A549 (cell line): ENCODE results near the gene RENBP. TPM values are rescaled to one million over a fixed set of nuclear protein-coding genes. Genes with fewer than 3 reads are reported as not detected.

Experiments used
- ATAC-seq, 2 experiments: fragments of 200-7000 bp in 1 of 2; fragments of >200 bp in 1 of 2; cut with Nextera tagmentation in 1 of 2; cut with Tn5 transposase in 1 of 2; 3 replicates each; pipeline versions ENCODE4 v1.8.0 to v1.9.1; 2018 to 2020; ENCODE audit warnings: mild to moderate bottlenecking in 1 of 2, moderate library complexity in 1 of 2
- CTCF ChIA-PET: fragments of 300-600 bp; sonication (Branson Sonifier 250); formaldehyde crosslinking; extraction: SDS; loops from one replicate; lab custom pipeline; 2021; ENCODE audit warnings: antibody characterized with exemption, inconsistent platforms; lab: Yijun Ruan, JAX
- POLR2A ChIA-PET: fragments of 350-600 bp; formaldehyde crosslinking; extraction: SDS; loops from one replicate; lab custom pipeline; 2021; ENCODE audit warnings: antibody characterized with exemption, inconsistent platforms; lab: Yijun Ruan, JAX
- DNase-seq, 2 experiments: peaks; one replicate each; pipeline versions ENCODE4 v3.0.0 to v3.0.0-alpha.2; 2011 to 2016; ENCODE audit warnings: low read depth in 1 of 2, low spot score in 1 of 2
- FAIRE-seq: peaks from 2 replicates; lab custom pipeline; 2011; peaks lifted over from hg19 to GRCh38; lab: Jason Lieb, UNC
- H3K27ac ChIP-seq, 2 experiments: fragments of >200 bp; sonication (Bioruptor Twin); formaldehyde crosslinking; 3 replicates each; pipeline ENCODE4 v1.5.1; 2016 to 2017
- H3K4me1 ChIP-seq: fragments of >200 bp; sonication (Bioruptor Twin); formaldehyde crosslinking; 3 replicates; pipeline ENCODE4 v1.6.1; 2016
- H3K4me2 ChIP-seq: fragments of >200 bp; sonication (Bioruptor Twin); formaldehyde crosslinking; 3 replicates; pipeline ENCODE4 v1.6.1; 2016
- H3K4me3 ChIP-seq: fragments of >200 bp; sonication (Bioruptor Twin); formaldehyde crosslinking; 3 replicates; pipeline ENCODE4 v1.5.1; 2016
- H3K9me3 ChIP-seq: fragments of >200 bp; sonication (Bioruptor Twin); formaldehyde crosslinking; 3 replicates; pipeline ENCODE4 v1.6.1; 2016
- CBX2 ChIP-seq: fragments of 200-600 bp; sonication (generic); IDR thresholded peaks from 2 replicates; pipeline ENCODE4 v1.6.1; 2016; ENCODE audit warnings: low read depth, mild to moderate bottlenecking, borderline replicate concordance
- HOXA7 ChIP-seq: fragments of 250-450 bp; sonication (Bioruptor Pico); IDR thresholded peaks from 2 replicates; pipeline ENCODE4 v1.5.0; 2020; ENCODE audit warnings: mild to moderate bottlenecking, moderate library complexity
- HOXB13 ChIP-seq: fragments of 250-450 bp; sonication (Bioruptor Pico); IDR thresholded peaks from 2 replicates; pipeline ENCODE4 v1.5.0; 2020; ENCODE audit warnings: low read depth, mild to moderate bottlenecking, moderate library complexity
- HOXB5 ChIP-seq: fragments of 250-450 bp; sonication (Bioruptor Pico); IDR thresholded peaks from 2 replicates; pipeline ENCODE4 v1.5.0; 2020; ENCODE audit warnings: mild to moderate bottlenecking, moderate library complexity
- JUN ChIP-seq, 2 experiments: fragments of >200 bp; sonication (Bioruptor Twin); formaldehyde crosslinking; IDR thresholded peaks; 2 replicates in 1 of 2; 3 replicates in 1 of 2; pipeline ENCODE4 v1.6.1; 2016 to 2017
- KDM5A ChIP-seq: fragments of 200-600 bp; sonication (generic); IDR thresholded peaks from 2 replicates; pipeline ENCODE4 v1.6.1; 2016; ENCODE audit warnings: antibody characterized with exemption, mild to moderate bottlenecking
- MAFK ChIP-seq: fragments of 450-650 bp; IDR thresholded peaks from 2 replicates; pipeline ENCODE4 v1.6.1; 2014; ENCODE audit not compliant: partially characterized antibody
- RAD21 ChIP-seq, 2 experiments: fragments of >200 bp in 1 of 2; sonication (Bioruptor Twin) in 1 of 2; formaldehyde crosslinking in 1 of 2; IDR thresholded peaks in 1 of 2; conservative IDR thresholded peaks in 1 of 2; 2 replicates in 1 of 2; 3 replicates in 1 of 2; pipeline ENCODE4 v1.6.1; 2012 to 2018; ENCODE audit warnings: inconsistent platforms in 1 of 2
- RARB ChIP-seq: fragments of 250-450 bp; sonication (Bioruptor Pico); IDR thresholded peaks from 2 replicates; pipeline ENCODE4 v1.8.0; 2021; ENCODE audit warnings: mild to moderate bottlenecking, moderate library complexity
- RNF2 ChIP-seq: fragments of 200-600 bp; sonication (generic); IDR thresholded peaks from 2 replicates; pipeline ENCODE4 v1.6.1; 2016; ENCODE audit warnings: low read depth, mild to moderate bottlenecking, antibody characterized with exemption, moderate library complexity, borderline replicate concordance
- TFCP2L1 ChIP-seq: fragments of 250-450 bp; sonication (Bioruptor Pico); IDR thresholded peaks from 2 replicates; pipeline ENCODE4 v1.5.0; 2021; ENCODE audit warnings: mild to moderate bottlenecking
- ZNF302 ChIP-seq: fragments of 250-450 bp; sonication (Bioruptor Pico); IDR thresholded peaks from 2 replicates; pipeline ENCODE4 v1.9.0; 2021; ENCODE audit warnings: inconsistent platforms, mild to moderate bottlenecking, moderate library complexity
- WGBS: methylation state at CpG from one replicate; pipeline ENCODE4 v1.1.6; 2017; ENCODE audit errors: missing lambda C conversion rate; 5-methylcytosine and 5-hydroxymethylcytosine counted together
- polyA plus RNA-seq, 4 experiments: library from polyadenylated mRNA; depleted of rRNA in 3 of 4; stranded (reverse); fragments of >200 nt; fragmentation: RNase III in 1 of 4; extraction: RNeasy Plus Mini Kit Qiagen cat#74134 plus additional on column Dnase treatment in 1 of 4; gene quantifications; 2 replicates in 3 of 4; 3 replicates in 1 of 4; pipeline ENCODE4 v1.2.3, GENCODE V29; 2011 to 2017
- TF ChIP-seq, protein P1 (sequence below): fragments of 200-600 bp; sonication (generic); IDR thresholded peaks from 2 replicates; pipeline ENCODE4 v1.6.1; 2016; ENCODE audit warnings: antibody characterized with exemption, mild to moderate bottlenecking, moderate library complexity
- TF ChIP-seq, protein P2 (sequence below): fragments of 150-350 bp; IDR thresholded peaks from 2 replicates; pipeline ENCODE4 v1.6.1; 2014; ENCODE audit warnings: low read depth, mild to moderate bottlenecking, low read length
- TF ChIP-seq, protein P3 (sequence below): fragments of >200 bp; sonication (Bioruptor Twin); formaldehyde crosslinking; IDR thresholded peaks from 3 replicates; pipeline ENCODE4 v1.5.1; 2016
- TF ChIP-seq, protein P4 (sequence below): IDR thresholded peaks from 2 replicates; pipeline ENCODE4 v1.6.1; 2012

RENBP gene
- polyA plus RNA-seq, 2 of the 4 experiments (the other 2 are of a cell fraction) = not detected

DNA sequence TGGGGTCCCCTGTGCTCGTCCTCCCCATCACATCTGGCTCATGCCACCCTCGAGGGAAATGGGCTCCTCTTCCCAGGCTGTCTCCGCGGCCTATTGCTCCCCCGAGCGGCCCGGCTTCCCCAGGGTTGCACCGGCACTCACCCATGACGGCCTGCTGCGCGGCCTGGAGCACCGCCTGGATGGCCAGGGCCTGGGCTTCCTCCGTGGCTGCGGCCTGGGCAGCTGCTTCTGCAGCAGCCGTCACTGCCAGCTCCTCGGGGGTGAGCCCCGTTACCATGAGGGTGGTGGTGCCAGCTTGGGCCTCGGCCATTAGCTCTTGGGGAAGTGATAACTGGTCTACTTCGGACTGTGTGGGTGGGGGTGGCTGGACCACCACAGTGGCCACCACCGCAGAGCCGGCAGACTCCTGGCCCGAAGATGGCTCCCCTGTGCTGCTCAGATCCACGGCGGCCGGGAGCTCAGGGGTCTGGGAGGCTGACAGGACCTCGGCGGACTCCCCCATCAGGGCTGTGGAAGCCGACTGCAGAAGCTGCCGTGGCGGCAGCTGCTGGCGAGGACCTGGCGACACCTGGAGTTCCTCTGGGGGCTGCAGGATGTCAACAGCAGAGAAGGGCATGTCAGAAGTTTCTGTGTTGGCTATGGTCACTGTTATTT is 8.1 kb upstream of the RENBP start:
- H3K4me1 ChIP-seq = peaks cover 5% of the 10 kb centered on the region; the same call in 1 of the 3 replicates
- H3K9me3 ChIP-seq = no peaks in the 10 kb centered on the region
- ChIA-PET POLR2A (no interaction called here), CTCF (interaction anchor here (0.5 to 17.9 kb wide), 10 partner anchors 9 to 251 kb away, joined by 3 to 363 read pairs (median 10); partner anchors contain the start of genes ARHGAP4, HCFC1, NAA10 and PLXNB3)
- H3K27ac ChIP-seq = peak overlapping the region in 1 of 2 experiments; percentile 74; a peak in 1 of 6 replicates
- DNase-seq (no peak), ATAC-seq (no peak), FAIRE-seq (no peak)
- 93% methylated on average over 3 of the region's 32 CpGs for WGBS
- H3K4me3 ChIP-seq = no peak overlapping the region
- TF ChIP-seq, protein P1, sequence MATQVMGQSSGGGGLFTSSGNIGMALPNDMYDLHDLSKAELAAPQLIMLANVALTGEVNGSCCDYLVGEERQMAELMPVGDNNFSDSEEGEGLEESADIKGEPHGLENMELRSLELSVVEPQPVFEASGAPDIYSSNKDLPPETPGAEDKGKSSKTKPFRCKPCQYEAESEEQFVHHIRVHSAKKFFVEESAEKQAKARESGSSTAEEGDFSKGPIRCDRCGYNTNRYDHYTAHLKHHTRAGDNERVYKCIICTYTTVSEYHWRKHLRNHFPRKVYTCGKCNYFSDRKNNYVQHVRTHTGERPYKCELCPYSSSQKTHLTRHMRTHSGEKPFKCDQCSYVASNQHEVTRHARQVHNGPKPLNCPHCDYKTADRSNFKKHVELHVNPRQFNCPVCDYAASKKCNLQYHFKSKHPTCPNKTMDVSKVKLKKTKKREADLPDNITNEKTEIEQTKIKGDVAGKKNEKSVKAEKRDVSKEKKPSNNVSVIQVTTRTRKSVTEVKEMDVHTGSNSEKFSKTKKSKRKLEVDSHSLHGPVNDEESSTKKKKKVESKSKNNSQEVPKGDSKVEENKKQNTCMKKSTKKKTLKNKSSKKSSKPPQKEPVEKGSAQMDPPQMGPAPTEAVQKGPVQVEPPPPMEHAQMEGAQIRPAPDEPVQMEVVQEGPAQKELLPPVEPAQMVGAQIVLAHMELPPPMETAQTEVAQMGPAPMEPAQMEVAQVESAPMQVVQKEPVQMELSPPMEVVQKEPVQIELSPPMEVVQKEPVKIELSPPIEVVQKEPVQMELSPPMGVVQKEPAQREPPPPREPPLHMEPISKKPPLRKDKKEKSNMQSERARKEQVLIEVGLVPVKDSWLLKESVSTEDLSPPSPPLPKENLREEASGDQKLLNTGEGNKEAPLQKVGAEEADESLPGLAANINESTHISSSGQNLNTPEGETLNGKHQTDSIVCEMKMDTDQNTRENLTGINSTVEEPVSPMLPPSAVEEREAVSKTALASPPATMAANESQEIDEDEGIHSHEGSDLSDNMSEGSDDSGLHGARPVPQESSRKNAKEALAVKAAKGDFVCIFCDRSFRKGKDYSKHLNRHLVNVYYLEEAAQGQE = no peak
- TF ChIP-seq, protein P2, sequence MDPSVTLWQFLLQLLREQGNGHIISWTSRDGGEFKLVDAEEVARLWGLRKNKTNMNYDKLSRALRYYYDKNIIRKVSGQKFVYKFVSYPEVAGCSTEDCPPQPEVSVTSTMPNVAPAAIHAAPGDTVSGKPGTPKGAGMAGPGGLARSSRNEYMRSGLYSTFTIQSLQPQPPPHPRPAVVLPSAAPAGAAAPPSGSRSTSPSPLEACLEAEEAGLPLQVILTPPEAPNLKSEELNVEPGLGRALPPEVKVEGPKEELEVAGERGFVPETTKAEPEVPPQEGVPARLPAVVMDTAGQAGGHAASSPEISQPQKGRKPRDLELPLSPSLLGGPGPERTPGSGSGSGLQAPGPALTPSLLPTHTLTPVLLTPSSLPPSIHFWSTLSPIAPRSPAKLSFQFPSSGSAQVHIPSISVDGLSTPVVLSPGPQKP = no peak
- no peak for TF ChIP-seq CBX2
- no peak for TF ChIP-seq KDM5A
- TF ChIP-seq ZNF302 (CRISPR knock-in tag) = no peak
- no peak for TF ChIP-seq RARB
- TF ChIP-seq, protein P3, sequence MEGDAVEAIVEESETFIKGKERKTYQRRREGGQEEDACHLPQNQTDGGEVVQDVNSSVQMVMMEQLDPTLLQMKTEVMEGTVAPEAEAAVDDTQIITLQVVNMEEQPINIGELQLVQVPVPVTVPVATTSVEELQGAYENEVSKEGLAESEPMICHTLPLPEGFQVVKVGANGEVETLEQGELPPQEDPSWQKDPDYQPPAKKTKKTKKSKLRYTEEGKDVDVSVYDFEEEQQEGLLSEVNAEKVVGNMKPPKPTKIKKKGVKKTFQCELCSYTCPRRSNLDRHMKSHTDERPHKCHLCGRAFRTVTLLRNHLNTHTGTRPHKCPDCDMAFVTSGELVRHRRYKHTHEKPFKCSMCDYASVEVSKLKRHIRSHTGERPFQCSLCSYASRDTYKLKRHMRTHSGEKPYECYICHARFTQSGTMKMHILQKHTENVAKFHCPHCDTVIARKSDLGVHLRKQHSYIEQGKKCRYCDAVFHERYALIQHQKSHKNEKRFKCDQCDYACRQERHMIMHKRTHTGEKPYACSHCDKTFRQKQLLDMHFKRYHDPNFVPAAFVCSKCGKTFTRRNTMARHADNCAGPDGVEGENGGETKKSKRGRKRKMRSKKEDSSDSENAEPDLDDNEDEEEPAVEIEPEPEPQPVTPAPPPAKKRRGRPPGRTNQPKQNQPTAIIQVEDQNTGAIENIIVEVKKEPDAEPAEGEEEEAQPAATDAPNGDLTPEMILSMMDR = no peak
- TF ChIP-seq MAFK = no peak
- TF ChIP-seq HOXB5 (CRISPR knock-in tag) = no peak
- TF ChIP-seq, protein P4, sequence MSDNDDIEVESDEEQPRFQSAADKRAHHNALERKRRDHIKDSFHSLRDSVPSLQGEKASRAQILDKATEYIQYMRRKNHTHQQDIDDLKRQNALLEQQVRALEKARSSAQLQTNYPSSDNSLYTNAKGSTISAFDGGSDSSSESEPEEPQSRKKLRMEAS = no peak
- TF ChIP-seq HOXB13 (CRISPR knock-in tag) = no peak
- no peak for TF ChIP-seq RNF2
- no peak for TF ChIP-seq JUN (IDR thresholded peaks at IDR 0.05)
- no peak for TF ChIP-seq RAD21 (conservative IDR thresholded peaks at IDR 0.05 in 1 of 2, IDR thresholded peaks at IDR 0.05 in 1 of 2)
- no peak for TF ChIP-seq TFCP2L1 (CRISPR knock-in tag)
- no peak overlapping the region for H3K4me2 ChIP-seq

DNA sequence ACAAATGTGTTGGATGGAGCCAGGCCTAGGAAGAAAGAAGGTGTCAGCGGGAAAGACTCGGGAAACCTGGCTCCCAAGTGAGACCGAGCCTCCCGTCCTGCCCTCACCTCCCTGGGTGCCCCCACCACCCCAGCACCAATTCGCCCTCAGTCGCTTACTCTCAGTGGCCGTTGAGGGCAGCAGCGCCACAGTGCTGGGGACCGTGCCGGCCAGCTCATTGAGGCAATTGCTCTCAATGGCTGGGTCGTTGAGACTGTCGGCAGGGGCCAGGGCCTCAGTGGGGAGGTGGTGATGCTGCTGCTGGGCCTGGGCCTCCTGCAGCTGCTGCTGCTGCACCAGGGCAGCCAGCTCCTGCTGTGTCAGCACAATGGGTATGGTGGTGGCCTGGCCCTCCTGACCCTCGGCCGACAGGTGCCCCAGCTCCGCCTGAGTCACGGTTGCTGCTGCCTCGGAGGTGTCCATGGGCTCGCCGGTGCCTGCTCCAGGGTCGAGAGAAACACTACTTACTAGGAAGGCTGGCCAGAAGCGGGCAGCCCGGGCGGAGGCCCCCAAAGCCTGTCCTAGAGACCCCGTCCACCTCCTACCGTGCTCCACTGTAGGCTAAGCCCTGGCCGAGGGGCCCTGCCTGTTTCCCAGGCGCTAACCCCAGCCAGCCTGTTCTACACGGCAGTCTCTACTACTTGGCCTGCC is 7.4 kb upstream of the RENBP start:
- peak; percentile 50 for TF ChIP-seq MAFK
- no peak for TF ChIP-seq HOXA7
- Histone ChIP-seq H3K27ac (no peak overlapping the region), H3K4me3 (no peak overlapping the region), H3K4me2 (no peak overlapping the region), H3K9me3 (no peaks in the 10 kb centered on the region), H3K4me1 (peaks cover 7% of the 10 kb centered on the region; the same call in 1 of the 3 replicates)
- 93% methylated on average over 5 of the region's 28 CpGs for WGBS
- CTCF ChIA-PET = interaction anchor here (0.7 to 17.9 kb wide), 8 partner anchors 11 to 250 kb away, joined by 3 to 363 read pairs (median 11); partner anchors contain the start of genes ARHGAP4, NAA10 and PLXNB3
- no peak for ATAC-seq
- POLR2A ChIA-PET = interaction anchor here (2.4 kb wide), 1 partner anchor 23 kb away, joined by 7 read pairs; no protein-coding TSS in a partner anchor
- FAIRE-seq = no peak
- no peak for DNase-seq
